K562 (cell line): Measurements from ENCODE around the gene VAC14. TPM values are rescaled to one million over a fixed set of nuclear protein-coding genes. Genes with fewer than 3 reads are reported as not detected.

Experiments used
- ARHGAP35 ChIP-seq: fragments of 450-650 bp; IDR thresholded peaks from 2 replicates; pipeline ENCODE4 v1.6.1; 2018; ENCODE audit not compliant: partially characterized antibody
- CTBP1 ChIP-seq: fragments of 450-650 bp; IDR thresholded peaks from 2 replicates; pipeline ENCODE4 v1.6.1; 2016; ENCODE audit warnings: borderline replicate concordance
- DACH1 ChIP-seq: fragments of 450-650 bp; IDR thresholded peaks from 2 replicates; pipeline ENCODE4 v1.6.1; 2018; ENCODE audit not compliant: partially characterized antibody
- DPF2 ChIP-seq: fragments of 450-650 bp; IDR thresholded peaks from 2 replicates; pipeline ENCODE4 v1.6.1; 2016
- E2F5 ChIP-seq: sonication (generic); formaldehyde crosslinking; IDR thresholded peaks from 2 replicates; pipeline ENCODE4 v1.8.0; 2022; ENCODE audit warnings: mild to moderate bottlenecking, missing genetic modification reagents
- HDAC3 ChIP-seq: fragments of 450-650 bp; IDR thresholded peaks from 2 replicates; pipeline ENCODE4 v1.6.1; 2018; ENCODE audit warnings: borderline replicate concordance, mild to moderate bottlenecking, moderate library complexity; ENCODE audit not compliant: partially characterized antibody
- MYC ChIP-seq, 2 experiments: fragments of 250-450 bp in 1 of 2; sonication (Bioruptor Pico) in 1 of 2; IDR thresholded peaks; 2 replicates each; pipeline versions ENCODE4 v1.5.1 to v1.6.1; 2012 to 2021; ENCODE audit warnings: low read depth in 2 of 2, borderline replicate concordance in 1 of 2, improper control_type of control experiment in 1 of 2, low read length in 1 of 2, mild to moderate bottlenecking in 1 of 2, moderate library complexity in 1 of 2
- PHB ChIP-seq: fragments of 250-450 bp; sonication (Bioruptor Pico); IDR thresholded peaks from 2 replicates; pipeline ENCODE4 v1.5.0; 2021
- POLR2H ChIP-seq: IDR thresholded peaks from 2 replicates; pipeline ENCODE4 v1.6.1; 2016; ENCODE audit warnings: missing genetic modification characterization, low read depth, mild to moderate bottlenecking, control low read depth, missing compliant biosample characterization, moderate library complexity
- RBM22 ChIP-seq: fragments of 200-400 bp; formaldehyde crosslinking; IDR thresholded peaks from 2 replicates; pipeline ENCODE4 v1.6.1; 2018; ENCODE audit warnings: low read length, low read depth; ENCODE audit not compliant: poor library complexity, severe bottlenecking
- REST ChIP-seq, 2 experiments: fragments of 450-650 bp; formaldehyde crosslinking in 1 of 2; IDR thresholded peaks; 2 replicates each; pipeline versions ENCODE4 v1.4.0 to v1.6.1; 2014 to 2020; ENCODE audit warnings: mild to moderate bottlenecking in 2 of 2, borderline replicate concordance in 1 of 2, low read depth in 1 of 2
- RNF2 ChIP-seq: sonication (generic); IDR thresholded peaks from 2 replicates; pipeline ENCODE4 v1.6.1; 2016
- STAT5B ChIP-seq: fragments of 250-450 bp; sonication (Bioruptor Pico); IDR thresholded peaks from 2 replicates; pipeline ENCODE4 v1.8.0; 2021; ENCODE audit warnings: mild to moderate bottlenecking, inconsistent platforms
- VEZF1 ChIP-seq: fragments of 200-800 bp; sonication (Bioruptor generic); IDR thresholded peaks from 2 replicates; pipeline ENCODE4 v1.6.1; 2017; ENCODE audit warnings: missing genetic modification characterization, missing compliant biosample characterization
- XRCC4 ChIP-seq: IDR thresholded peaks from one replicate; pipeline ENCODE4 v1.6.1; 2011; ENCODE audit not compliant: insufficient read depth, insufficient read length; ENCODE audit errors: extremely low read depth
- ZNF445 ChIP-seq: fragments of 250-450 bp; sonication (Bioruptor Pico); IDR thresholded peaks from 2 replicates; pipeline ENCODE4 v1.4.0; 2020; ENCODE audit warnings: low read depth, mild to moderate bottlenecking, moderate library complexity
- ZNF77 ChIP-seq: fragments of 250-450 bp; sonication (Bioruptor Pico); IDR thresholded peaks from 2 replicates; pipeline ENCODE4 v1.5.0; 2020
- polyA plus RNA-seq, 8 experiments: library from polyadenylated mRNA; depleted of rRNA in 4 of 8; stranded (reverse) in 5 of 8; unstranded in 3 of 8; fragments of >200 nt; fragmentation: Nextera tagmentation in 2 of 8; fragmentation: Illumina TruSeq in 1 of 8; extraction: Ambion mirVana in 2 of 8; extraction: Trizol in 1 of 8; gene quantifications; 2 replicates each; pipeline versions ENCODE4 v1.2.1 to v1.2.3, GENCODE V29; 2011 to 2014; ENCODE audit warnings: inconsistent platforms in 1 of 8, missing spikeins in 1 of 8
- total RNA-seq, 7 experiments: library from RNA; depleted of rRNA in 6 of 7; stranded (reverse); fragments of >200 nt in 6 of 7; fragmentation: Illumina TruSeq in 2 of 7; extraction: Trizol in 2 of 7; gene quantifications; 2 replicates each; pipeline versions ENCODE4 v1.2.1 to v1.2.3, GENCODE V29; 2011 to 2021; ENCODE audit warnings: low replicate concordance in 1 of 7

VAC14 gene
- total and polyA plus RNA-seq, 9 of the 15 experiments (the other 6 are each of a cell fraction or from before 2014, with no cell fraction given), result 1.3 to 41.6 (median 26.6) TPM

- TF ChIP-seq VEZF1 (CRISPR knock-in tag) (peak; percentile 38; the same call in 1 of the 2 replicates), ZNF77 (CRISPR knock-in tag) (no peak), RBM22 (no peak), POLR2H (tag) (no peak), ZNF445 (CRISPR knock-in tag) (no peak), PHB (CRISPR knock-in tag) (no peak), ARHGAP35 (no peak), DACH1 (peak; percentile 84), XRCC4 (no peak), HDAC3 (no peak), MYC (IDR thresholded peaks at IDR 0.05; ENCODE audit: low read depth, low read length) (peak; percentile 46), MYC (CRISPR knock-in tag; IDR thresholded peaks at IDR 0.05; ENCODE audit: borderline replicate concordance, low read depth) (no peak), CTBP1 (peak; percentile 47; the same call in 1 of the 2 replicates), DPF2 (peak; percentile 57), REST (IDR thresholded peaks at IDR 0.05; ENCODE audit: borderline replicate concordance) (peak; percentile 77), REST (CRISPR knock-in tag; IDR thresholded peaks at IDR 0.05; ENCODE audit: low read depth) (no peak), STAT5B (CRISPR knock-in tag) (no peak), E2F5 (CRISPR knock-in tag) (no peak), RNF2 (no peak)
Observed at GRCh38 chr16:70770626-70771552, 30.1 kb downstream of the VAC14 start (continued).
